Measurements from ENCODE around the gene PIGU.

GRCh38 chr20:34535301-34535840 is 141.5 kb downstream of the PIGU start:
- TF ChIP-seq GATA2 (IDR thresholded peaks at IDR 0.05; ENCODE audit: low read depth, low read length) (no peak), GATA3 (IDR thresholded peaks at IDR 0.05; ENCODE audit: low read depth, low read length) (no peak)

Data from SH-SY5Y (cell line).